HG03095 (cell line): ENCODE data around the gene LPIN1.
A peak's percentile ranks its signal among the peaks of the same experiment; 100 is the strongest.

Experiments used
- ATAC-seq: cut with Tn5 transposase; IDR thresholded peaks from one replicate; pipeline ENCODE4 v1.9.1; 2021; ENCODE audit warnings: moderate library complexity; ENCODE audit not compliant: unreplicated experiment

LPIN1 gene

GRCh38 chr2:11746376-11746806 is at the start of gene LPIN1:
TSS of gene LPIN1 (plus strand) at chr2:11746632. CDS start at chr2:11765542, 18,910 bp downstream.
- ATAC-seq: peak; percentile 46

GRCh38 chr2:11696736-11697102 is 49.7 kb upstream of the LPIN1 start:
- ATAC-seq: no peak

GRCh38 chr2:11697103-11697871 is 49.1 kb upstream of the LPIN1 start:
- no peak for ATAC-seq

GRCh38 chr2:11698009-11698922 is 48.2 kb upstream of the LPIN1 start:
- no peak for ATAC-seq

GRCh38 chr2:11699686-11700670 is 46.5 kb upstream of the LPIN1 start:
- no peak for ATAC-seq

- ATAC-seq: no peak
Observed at GRCh38 chr2:11701206-11701605, 45.2 kb upstream of the LPIN1 start.

- ATAC-seq: no peak
Observed at GRCh38 chr2:11701751-11702301, 44.6 kb upstream of the LPIN1 start.

- no peak for ATAC-seq
Observed at GRCh38 chr2:11702946-11703345, 43.5 kb upstream of the LPIN1 start.

- no peak for ATAC-seq
Observed at GRCh38 chr2:11703700-11704099, 42.7 kb upstream of the LPIN1 start.

GRCh38 chr2:11705063-11705462 is 41.4 kb upstream of the LPIN1 start:
- ATAC-seq: no peak

- ATAC-seq: no peak
Observed at GRCh38 chr2:11705711-11706110, 40.7 kb upstream of the LPIN1 start.

GRCh38 chr2:11708106-11708505 is 38.3 kb upstream of the LPIN1 start:
- no peak for ATAC-seq

GRCh38 chr2:11709293-11709692 is 37.1 kb upstream of the LPIN1 start:
- ATAC-seq: no peak

- ATAC-seq: no peak
Observed at GRCh38 chr2:11710210-11710609, 36.2 kb upstream of the LPIN1 start.

GRCh38 chr2:11710632-11711353 is 35.6 kb upstream of the LPIN1 start:
- no peak for ATAC-seq

- no peak for ATAC-seq
Observed at GRCh38 chr2:11711354-11711716, 35.1 kb upstream of the LPIN1 start.

GRCh38 chr2:11711751-11712150 is 34.7 kb upstream of the LPIN1 start:
- no peak for ATAC-seq

- no peak for ATAC-seq
Observed at GRCh38 chr2:11712866-11713265, 33.6 kb upstream of the LPIN1 start.

GRCh38 chr2:11713815-11714214 is 32.6 kb upstream of the LPIN1 start:
- no peak for ATAC-seq
